DND-41 (cell line): ENCODE data around the gene AKAP6.

ENCODE experiments used
- EZH2 ChIP-seq: IDR thresholded peaks from 3 replicates; pipeline ENCODE4 v1.6.1; 2012; ENCODE audit warnings: borderline replicate concordance, low read depth, mild to moderate bottlenecking, moderate library complexity, low read length, inconsistent platforms; ENCODE audit not compliant: severe bottlenecking
- TF ChIP-seq, protein P1 (sequence below): IDR thresholded peaks from 2 replicates; pipeline ENCODE4 v1.5.1; 2012; ENCODE audit warnings: borderline replicate concordance, low read length, moderate library complexity, mild to moderate bottlenecking; ENCODE audit not compliant: poor library complexity, severe bottlenecking; ENCODE audit errors: extremely low read depth

GRCh38 chr14:32733015-32733414 is 403.9 kb downstream of the AKAP6 start:
- TF ChIP-seq, protein P1, sequence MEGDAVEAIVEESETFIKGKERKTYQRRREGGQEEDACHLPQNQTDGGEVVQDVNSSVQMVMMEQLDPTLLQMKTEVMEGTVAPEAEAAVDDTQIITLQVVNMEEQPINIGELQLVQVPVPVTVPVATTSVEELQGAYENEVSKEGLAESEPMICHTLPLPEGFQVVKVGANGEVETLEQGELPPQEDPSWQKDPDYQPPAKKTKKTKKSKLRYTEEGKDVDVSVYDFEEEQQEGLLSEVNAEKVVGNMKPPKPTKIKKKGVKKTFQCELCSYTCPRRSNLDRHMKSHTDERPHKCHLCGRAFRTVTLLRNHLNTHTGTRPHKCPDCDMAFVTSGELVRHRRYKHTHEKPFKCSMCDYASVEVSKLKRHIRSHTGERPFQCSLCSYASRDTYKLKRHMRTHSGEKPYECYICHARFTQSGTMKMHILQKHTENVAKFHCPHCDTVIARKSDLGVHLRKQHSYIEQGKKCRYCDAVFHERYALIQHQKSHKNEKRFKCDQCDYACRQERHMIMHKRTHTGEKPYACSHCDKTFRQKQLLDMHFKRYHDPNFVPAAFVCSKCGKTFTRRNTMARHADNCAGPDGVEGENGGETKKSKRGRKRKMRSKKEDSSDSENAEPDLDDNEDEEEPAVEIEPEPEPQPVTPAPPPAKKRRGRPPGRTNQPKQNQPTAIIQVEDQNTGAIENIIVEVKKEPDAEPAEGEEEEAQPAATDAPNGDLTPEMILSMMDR = no peak
- TF ChIP-seq EZH2 = no peak
